H9 (cell line): ENCODE data around the gene ANO6. TPM values are rescaled to one million over a fixed set of nuclear protein-coding genes. Genes with fewer than 3 reads are reported as not detected.

ENCODE experiments used
- DNase-seq: peaks from one replicate; pipeline ENCODE4 v3.0.0-alpha.2; 2017
- H2AFZ ChIP-seq: one replicate; pipeline ENCODE4 v1.6.1; 2013; ENCODE audit warnings: mild to moderate bottlenecking, low read length, control low read depth, moderate library complexity
- H2AK5ac ChIP-seq: 2 replicates; pipeline ENCODE4 v1.6.1; 2013; ENCODE audit warnings: low read length, control low read depth, mixed read lengths; ENCODE audit not compliant: insufficient read length
- H2BK120ac ChIP-seq: one replicate; pipeline ENCODE4 v1.6.1; 2013; ENCODE audit warnings: low read depth, mild to moderate bottlenecking, low read length, control low read depth, inconsistent platforms; ENCODE audit not compliant: poor library complexity, severe bottlenecking
- H2BK12ac ChIP-seq: 2 replicates; pipeline ENCODE4 v1.6.1; 2013; ENCODE audit warnings: low read length, control low read depth, mixed read lengths, low read depth; ENCODE audit not compliant: insufficient read length
- H2BK15ac ChIP-seq: 2 replicates; pipeline ENCODE4 v1.6.1; 2013; ENCODE audit warnings: low read depth, low read length, control low read depth
- H2BK20ac ChIP-seq: one replicate; pipeline ENCODE4 v1.6.1; 2013; ENCODE audit warnings: low read depth, mild to moderate bottlenecking, low read length, control low read depth, inconsistent platforms; ENCODE audit not compliant: poor library complexity, severe bottlenecking
- H2BK5ac ChIP-seq: 2 replicates; pipeline ENCODE4 v1.6.1; 2013; ENCODE audit warnings: low read length, control low read depth, mixed read lengths; ENCODE audit not compliant: insufficient read length
- H3K14ac ChIP-seq: 2 replicates; pipeline ENCODE4 v1.6.1; 2013; ENCODE audit warnings: low read length, control low read depth; ENCODE audit not compliant: insufficient read depth
- H3K18ac ChIP-seq: 2 replicates; pipeline ENCODE4 v1.6.1; 2013; ENCODE audit warnings: low read depth, mild to moderate bottlenecking, mixed read lengths, low read length, control low read depth; ENCODE audit not compliant: insufficient read length
- H3K23ac ChIP-seq: 2 replicates; pipeline ENCODE4 v1.6.1; 2013; ENCODE audit warnings: low read length, control low read depth, mixed read lengths, low read depth; ENCODE audit not compliant: insufficient read length
- H3K23me2 ChIP-seq: 2 replicates; pipeline ENCODE4 v1.6.1; 2013; ENCODE audit warnings: low read depth, mild to moderate bottlenecking, mixed read lengths, low read length, control low read depth; ENCODE audit not compliant: insufficient read length, poor library complexity, severe bottlenecking
- H3K27ac ChIP-seq: 2 replicates; pipeline ENCODE4 v1.5.1; 2013; ENCODE audit warnings: low read length, control low read depth, mixed read lengths, low read depth; ENCODE audit not compliant: insufficient read length
- H3K27me3 ChIP-seq: 2 replicates; pipeline ENCODE4 v1.6.1; 2013; ENCODE audit warnings: low read length, control low read depth, inconsistent platforms; ENCODE audit not compliant: insufficient read depth
- H3K4ac ChIP-seq: 2 replicates; pipeline ENCODE4 v1.6.1; 2013; ENCODE audit warnings: low read depth, mild to moderate bottlenecking, control low read depth, inconsistent platforms, low read length, moderate library complexity
- H3K4me1 ChIP-seq: 2 replicates; pipeline ENCODE4 v1.6.1; 2013; ENCODE audit warnings: low read length, control low read depth, inconsistent platforms; ENCODE audit not compliant: insufficient read depth
- H3K4me2 ChIP-seq: 2 replicates; pipeline ENCODE4 v1.6.1; 2013; ENCODE audit warnings: low read length, control low read depth, mixed read lengths; ENCODE audit not compliant: insufficient read length, insufficient read depth
- H3K56ac ChIP-seq: 2 replicates; pipeline ENCODE4 v1.6.1; 2013; ENCODE audit warnings: low read depth, mild to moderate bottlenecking, mixed read lengths, low read length, control low read depth; ENCODE audit not compliant: insufficient read length
- H3K79me1 ChIP-seq: 2 replicates; pipeline ENCODE4 v1.6.1; 2013; ENCODE audit warnings: low read depth, mild to moderate bottlenecking, moderate library complexity, low read length, control low read depth, inconsistent platforms; ENCODE audit not compliant: insufficient read depth, poor library complexity, severe bottlenecking
- H3K79me2 ChIP-seq: 2 replicates; pipeline ENCODE4 v1.6.1; 2013; ENCODE audit warnings: low read length, control low read depth, inconsistent platforms; ENCODE audit not compliant: insufficient read depth
- H3K9ac ChIP-seq: 2 replicates; pipeline ENCODE4 v1.6.1; 2013; ENCODE audit warnings: low read length, control low read depth, mixed read lengths; ENCODE audit not compliant: insufficient read length; ENCODE audit errors: extremely low read depth
- H3K9me3 ChIP-seq: one replicate; pipeline ENCODE4 v1.6.1; 2013; ENCODE audit warnings: low read depth, low read length, inconsistent platforms; ENCODE audit not compliant: control insufficient read depth
- H3T11ph ChIP-seq: one replicate; pipeline ENCODE4 v1.6.1; 2013; ENCODE audit warnings: mild to moderate bottlenecking, low read length, control low read depth, inconsistent platforms
- H4K20me1 ChIP-seq: one replicate; pipeline ENCODE4 v1.6.1; 2013; ENCODE audit not compliant: control insufficient read depth, insufficient read length, insufficient read depth
- H4K5ac ChIP-seq: 2 replicates; pipeline ENCODE4 v1.6.1; 2013; ENCODE audit warnings: low read depth, mild to moderate bottlenecking, mixed read lengths, low read length, control low read depth; ENCODE audit not compliant: insufficient read length
- H4K8ac ChIP-seq: replicated peaks from 2 replicates; pipeline ENCODE4 v1.6.1; 2013; ENCODE audit warnings: low read length, control low read depth, mixed read lengths, low read depth; ENCODE audit not compliant: insufficient read length
- H4K91ac ChIP-seq: 2 replicates; pipeline ENCODE4 v1.6.1; 2013; ENCODE audit warnings: low read depth, mild to moderate bottlenecking, moderate library complexity, mixed read lengths, low read length, control low read depth; ENCODE audit not compliant: insufficient read length
- H3K27ac Mint-ChIP-seq, 3 experiments: 2 replicates in 2 of 3; 3 replicates in 1 of 3; pipeline ENCODE4 v1.8.0; 2020 to 2021; ENCODE audit warnings: mixed read lengths in 3 of 3, mild to moderate bottlenecking in 1 of 3, moderate library complexity in 1 of 3
- H3K27me3 Mint-ChIP-seq: 2 replicates; pipeline ENCODE4 v1.8.0; 2021; ENCODE audit warnings: low read depth, mild to moderate bottlenecking, moderate library complexity, mixed read lengths
- H3K36me3 Mint-ChIP-seq, 3 experiments: 2 replicates in 2 of 3; 3 replicates in 1 of 3; pipeline ENCODE4 v1.8.0; 2020 to 2021; ENCODE audit warnings: low read depth in 3 of 3, mixed read lengths in 3 of 3; ENCODE audit not compliant: insufficient read depth in 1 of 3
- H3K4me1 Mint-ChIP-seq, 2 experiments: 2 replicates each; pipeline ENCODE4 v1.8.0; 2020; ENCODE audit warnings: mixed read lengths in 2 of 2
- H3K4me3 Mint-ChIP-seq, 2 experiments: 2 replicates in 1 of 2; 3 replicates in 1 of 2; pipeline ENCODE4 v1.8.0; 2020 to 2021; ENCODE audit warnings: mild to moderate bottlenecking in 2 of 2, mixed read lengths in 2 of 2, moderate library complexity in 1 of 2
- H3K9me3 Mint-ChIP-seq, 2 experiments: 2 replicates in 1 of 2; 3 replicates in 1 of 2; pipeline ENCODE4 v1.8.0; 2020; ENCODE audit warnings: mild to moderate bottlenecking in 2 of 2, mixed read lengths in 2 of 2, moderate library complexity in 1 of 2
- WGBS: extraction: QIAGEN DNeasy Blood & Tissue Kit; methylation state at CpG from one replicate; pipeline ENCODE4 v1.1.7; 2013; ENCODE audit warnings: missing lambda C conversion rate, low lambda C conversion rate, mixed read lengths; ENCODE audit not compliant: insufficient read length; ENCODE audit errors: extremely low coverage; 5-methylcytosine and 5-hydroxymethylcytosine counted together
- total RNA-seq: library from RNA; stranded (reverse); gene quantifications from 2 replicates; pipeline ENCODE4 v1.2.1, GENCODE V29; 2021
- TF ChIP-seq, protein P1 (sequence below): fragments of 200-600 bp; sonication (generic); conservative IDR thresholded peaks from 3 replicates; pipeline ENCODE4 v1.8.0; 2021; ENCODE audit warnings: antibody characterized with exemption, mild to moderate bottlenecking

The ANO6 gene
- total RNA-seq, 1 experiment from 2014 or later = 24.3 TPM

DNA sequence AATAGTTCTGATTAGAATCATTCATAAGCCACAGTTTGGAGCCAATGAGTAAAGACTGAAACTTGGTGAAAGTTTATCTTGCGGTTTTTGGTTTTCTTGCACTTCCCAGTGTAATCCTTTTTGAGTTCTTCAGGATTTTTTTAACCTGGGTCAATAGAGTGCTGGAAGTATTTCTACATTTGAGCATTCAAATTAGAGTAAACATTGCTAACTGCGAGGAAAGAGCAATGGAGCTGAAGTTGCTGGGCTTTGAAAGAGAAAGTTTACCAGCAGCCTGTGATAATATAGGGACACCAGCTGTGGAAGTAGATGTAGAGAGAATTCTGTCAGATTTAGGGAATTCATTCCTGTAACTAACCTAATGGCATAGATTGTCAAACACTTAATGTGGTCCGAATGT is 30.3 kb downstream of the ANO6 start:
- no peak overlapping the region for H3K4me3 Mint-ChIP-seq
- Histone ChIP-seq H3K23me2 (no peaks in the 10 kb centered on the region), H4K8ac (no peak overlapping the region), H2AK5ac (no peak overlapping the region), H2BK12ac (no peak overlapping the region), H3K79me1 (peaks cover 5% of the 10 kb centered on the region), H2BK120ac (no peak overlapping the region), H3K23ac (no peak overlapping the region), H3K27ac (no peak overlapping the region), H3K27me3 (no peaks in the 10 kb centered on the region), H3K9me3 (no peaks in the 10 kb centered on the region), H3K4ac (no peak overlapping the region), H4K5ac (no peak overlapping the region), H2BK15ac (no peak overlapping the region), H3K56ac (no peak overlapping the region), H3K79me2 (peaks cover 4% of the 10 kb centered on the region; the same call in 1 of the 2 replicates), H3K18ac (no peak overlapping the region), H3K4me2 (no peak overlapping the region), H2BK5ac (no peak overlapping the region), H4K91ac (no peak overlapping the region), H3K14ac (no peak overlapping the region), H3K9ac (no peak overlapping the region), H2BK20ac (no peak overlapping the region), H2AFZ (no peak overlapping the region), H3T11ph (no peak overlapping the region), H4K20me1 (no peaks in the 10 kb centered on the region), H3K4me1 (peaks cover 6% of the 10 kb centered on the region)
- H3K36me3 Mint-ChIP-seq = peaks cover 0 to 7% (median 4%) of the 10 kb centered on the region in 3 experiments; a peak in 3 of 7 replicates
- peak overlapping the region in 1 of 3 experiments; percentile 60; a peak in 1 of 7 replicates for H3K27ac Mint-ChIP-seq
- TF ChIP-seq, protein P1, sequence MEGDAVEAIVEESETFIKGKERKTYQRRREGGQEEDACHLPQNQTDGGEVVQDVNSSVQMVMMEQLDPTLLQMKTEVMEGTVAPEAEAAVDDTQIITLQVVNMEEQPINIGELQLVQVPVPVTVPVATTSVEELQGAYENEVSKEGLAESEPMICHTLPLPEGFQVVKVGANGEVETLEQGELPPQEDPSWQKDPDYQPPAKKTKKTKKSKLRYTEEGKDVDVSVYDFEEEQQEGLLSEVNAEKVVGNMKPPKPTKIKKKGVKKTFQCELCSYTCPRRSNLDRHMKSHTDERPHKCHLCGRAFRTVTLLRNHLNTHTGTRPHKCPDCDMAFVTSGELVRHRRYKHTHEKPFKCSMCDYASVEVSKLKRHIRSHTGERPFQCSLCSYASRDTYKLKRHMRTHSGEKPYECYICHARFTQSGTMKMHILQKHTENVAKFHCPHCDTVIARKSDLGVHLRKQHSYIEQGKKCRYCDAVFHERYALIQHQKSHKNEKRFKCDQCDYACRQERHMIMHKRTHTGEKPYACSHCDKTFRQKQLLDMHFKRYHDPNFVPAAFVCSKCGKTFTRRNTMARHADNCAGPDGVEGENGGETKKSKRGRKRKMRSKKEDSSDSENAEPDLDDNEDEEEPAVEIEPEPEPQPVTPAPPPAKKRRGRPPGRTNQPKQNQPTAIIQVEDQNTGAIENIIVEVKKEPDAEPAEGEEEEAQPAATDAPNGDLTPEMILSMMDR = no peak
- peaks cover 27 to 31% of the 10 kb centered on the region in 2 experiments for H3K4me1 Mint-ChIP-seq
- no CpG with 5 or more reads among the region's 3 CpGs for WGBS
- no peaks in the 10 kb centered on the region for H3K9me3 Mint-ChIP-seq
- DNase-seq = no peak
- no peaks in the 10 kb centered on the region for H3K27me3 Mint-ChIP-seq
